Measurements from ENCODE around the gene MBNL2. TPM values are rescaled to one million over a fixed set of nuclear protein-coding genes. Genes with fewer than 3 reads are reported as not detected.

MBNL2 gene
- polyA plus RNA-seq, 1 experiment, result 44.0 TPM

DNA sequence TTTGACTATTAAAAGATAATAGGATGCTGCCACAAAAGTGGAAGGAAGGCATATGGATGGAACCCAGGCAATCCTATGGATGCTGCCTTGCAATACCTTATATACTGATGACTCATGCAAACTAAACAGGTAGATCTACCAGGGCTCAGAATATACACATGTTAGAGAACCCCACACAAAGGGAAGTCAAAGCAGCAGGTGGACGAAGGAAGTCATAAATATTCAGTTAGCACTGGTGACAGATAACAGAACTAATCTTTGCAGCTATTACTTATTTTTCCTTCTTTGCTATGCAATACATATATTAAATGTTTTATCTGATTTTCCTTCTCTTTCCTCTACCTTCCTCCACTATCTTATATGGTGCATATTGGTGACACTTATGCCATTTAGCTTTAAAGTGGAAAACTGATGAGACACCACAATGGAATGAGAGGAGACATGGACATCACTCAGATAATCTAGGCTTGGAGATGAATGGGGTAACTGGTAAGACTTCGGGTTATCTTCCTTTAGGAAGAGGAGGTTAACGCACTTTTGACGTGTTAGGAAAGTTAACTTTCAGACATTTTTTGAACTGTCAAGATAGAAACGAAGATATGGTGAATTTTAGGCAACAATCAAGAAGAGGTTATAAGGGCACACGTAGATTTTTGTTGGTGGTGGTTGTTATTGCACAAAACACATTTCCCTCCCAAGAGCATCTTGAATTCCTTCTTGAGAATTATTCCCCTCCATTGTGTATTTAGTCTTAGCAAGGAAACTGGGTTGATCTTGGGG, 39.8 kb upstream of the MBNL2 start:
- DNase-seq (ENCODE audit: low read depth, low spot score), result no peak
- ChIA-PET CTCF (no interaction called here), POLR2A (no interaction called here)
- no peak overlapping the region for H3K4me3 ChIP-seq (ENCODE audit: low read depth, low read length)
- H3K9me3 ChIP-seq (ENCODE audit: control insufficient read depth, insufficient read depth, low read length), result no peaks in the 10 kb centered on the region
- H3K27me3 ChIP-seq (ENCODE audit: control insufficient read depth, insufficient read depth, low read length), result peaks cover 4% of the 10 kb centered on the region
- TF ChIP-seq, protein P1, sequence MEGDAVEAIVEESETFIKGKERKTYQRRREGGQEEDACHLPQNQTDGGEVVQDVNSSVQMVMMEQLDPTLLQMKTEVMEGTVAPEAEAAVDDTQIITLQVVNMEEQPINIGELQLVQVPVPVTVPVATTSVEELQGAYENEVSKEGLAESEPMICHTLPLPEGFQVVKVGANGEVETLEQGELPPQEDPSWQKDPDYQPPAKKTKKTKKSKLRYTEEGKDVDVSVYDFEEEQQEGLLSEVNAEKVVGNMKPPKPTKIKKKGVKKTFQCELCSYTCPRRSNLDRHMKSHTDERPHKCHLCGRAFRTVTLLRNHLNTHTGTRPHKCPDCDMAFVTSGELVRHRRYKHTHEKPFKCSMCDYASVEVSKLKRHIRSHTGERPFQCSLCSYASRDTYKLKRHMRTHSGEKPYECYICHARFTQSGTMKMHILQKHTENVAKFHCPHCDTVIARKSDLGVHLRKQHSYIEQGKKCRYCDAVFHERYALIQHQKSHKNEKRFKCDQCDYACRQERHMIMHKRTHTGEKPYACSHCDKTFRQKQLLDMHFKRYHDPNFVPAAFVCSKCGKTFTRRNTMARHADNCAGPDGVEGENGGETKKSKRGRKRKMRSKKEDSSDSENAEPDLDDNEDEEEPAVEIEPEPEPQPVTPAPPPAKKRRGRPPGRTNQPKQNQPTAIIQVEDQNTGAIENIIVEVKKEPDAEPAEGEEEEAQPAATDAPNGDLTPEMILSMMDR (IDR thresholded peaks at IDR 0.05; ENCODE audit: low read depth, low read length), result no peak
- no peak overlapping the region for H3K27ac ChIP-seq (ENCODE audit: low read depth, low read length)

DNA sequence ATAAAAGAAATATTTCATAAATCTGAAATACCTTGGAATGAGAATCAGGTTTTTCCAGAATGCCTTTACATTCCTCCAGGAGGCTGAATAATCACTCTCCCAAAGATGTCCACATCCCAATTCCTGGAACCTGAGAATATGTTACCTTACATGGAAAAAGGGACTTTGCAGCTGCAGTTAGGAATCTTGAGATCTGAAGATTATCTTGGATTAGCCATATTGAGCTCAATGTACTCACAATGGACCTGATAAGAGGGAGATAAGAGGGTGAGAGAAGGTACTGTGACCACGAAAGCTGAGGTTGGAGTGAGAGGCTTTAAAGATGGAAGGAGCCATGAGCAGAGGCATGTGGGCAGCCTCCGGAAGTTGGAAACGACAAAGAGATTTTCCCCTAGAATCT, 36.8 kb upstream of the MBNL2 start:
- POLR2A ChIA-PET, result no interaction called here
- no peaks in the 10 kb centered on the region for H3K9me3 ChIP-seq (ENCODE audit: control insufficient read depth, insufficient read depth, low read length)
- CTCF ChIA-PET, result interaction anchor here (2.5 kb wide), 1 partner anchor 76 kb away, joined by 7 read pairs; no protein-coding TSS in a partner anchor
- H3K27me3 ChIP-seq (ENCODE audit: control insufficient read depth, insufficient read depth, low read length), result peaks cover 4% of the 10 kb centered on the region
- no peak overlapping the region for H3K27ac ChIP-seq (ENCODE audit: low read depth, low read length)
- TF ChIP-seq, protein P1 (IDR thresholded peaks at IDR 0.05; ENCODE audit: low read depth, low read length), result no peak
- no peak overlapping the region for H3K4me3 ChIP-seq (ENCODE audit: low read depth, low read length)
- DNase-seq (ENCODE audit: low read depth, low spot score), result no peak

DNA sequence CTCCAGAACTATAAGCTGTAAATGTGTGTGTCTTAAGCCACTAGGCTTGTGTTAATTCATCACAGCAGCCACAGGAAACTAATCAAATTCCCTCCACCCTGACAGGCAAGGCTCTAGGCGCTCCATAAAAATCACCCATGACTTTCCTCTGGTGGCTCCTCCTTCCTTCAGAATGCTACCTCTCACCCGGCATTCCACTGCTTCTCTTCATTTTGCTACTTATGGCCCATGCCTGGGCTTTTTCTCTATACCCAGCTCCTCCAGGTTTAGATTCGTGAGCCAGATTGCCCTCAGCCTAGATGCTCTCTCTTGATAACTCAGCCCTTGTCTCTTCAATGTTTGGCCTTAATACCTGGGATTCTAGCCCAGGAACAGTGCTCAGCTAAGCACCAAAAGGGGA, 36.4 kb upstream of the MBNL2 start:
- DNase-seq (ENCODE audit: low read depth, low spot score), result no peak
- Histone ChIP-seq H3K27ac (ENCODE audit: low read depth, low read length) (no peak overlapping the region), H3K27me3 (ENCODE audit: control insufficient read depth, insufficient read depth, low read length) (peaks cover 4% of the 10 kb centered on the region), H3K4me3 (ENCODE audit: low read depth, low read length) (no peak overlapping the region), H3K9me3 (ENCODE audit: control insufficient read depth, insufficient read depth, low read length) (no peaks in the 10 kb centered on the region)
- ChIA-PET POLR2A (no interaction called here), CTCF (interaction anchor here (2.5 kb wide), 1 partner anchor 76 kb away, joined by 7 read pairs; no protein-coding TSS in a partner anchor)
- TF ChIP-seq, protein P1 (IDR thresholded peaks at IDR 0.05; ENCODE audit: low read depth, low read length), result no peak

DNA sequence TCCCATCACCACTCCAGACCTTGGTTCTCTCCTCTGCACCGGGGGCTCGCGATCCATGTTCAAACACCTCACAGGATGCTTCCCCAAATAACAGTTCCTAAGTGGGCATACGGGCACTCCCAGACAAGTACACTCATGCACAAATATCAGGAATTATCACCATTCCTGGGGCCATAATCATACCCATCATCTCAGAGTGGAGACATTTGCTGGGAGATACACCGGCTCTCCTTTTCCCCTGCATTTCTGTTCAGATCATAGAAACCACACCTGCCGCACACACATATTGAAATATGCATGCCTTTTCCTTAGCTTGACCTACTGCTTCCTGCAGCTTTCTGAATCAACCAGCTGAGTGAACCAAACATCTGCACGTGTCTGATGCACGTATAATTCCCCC, 33.9 kb upstream of the MBNL2 start:
- Histone ChIP-seq H3K4me3 (ENCODE audit: low read depth, low read length) (no peak overlapping the region), H3K27me3 (ENCODE audit: control insufficient read depth, insufficient read depth, low read length) (peaks cover 4% of the 10 kb centered on the region), H3K9me3 (ENCODE audit: control insufficient read depth, insufficient read depth, low read length) (no peaks in the 10 kb centered on the region), H3K27ac (ENCODE audit: low read depth, low read length) (no peak overlapping the region)
- no peak for DNase-seq (ENCODE audit: low read depth, low spot score)
- ChIA-PET CTCF (no interaction called here), POLR2A (no interaction called here)
- TF ChIP-seq, protein P1 (IDR thresholded peaks at IDR 0.05; ENCODE audit: low read depth, low read length), result no peak

DNA sequence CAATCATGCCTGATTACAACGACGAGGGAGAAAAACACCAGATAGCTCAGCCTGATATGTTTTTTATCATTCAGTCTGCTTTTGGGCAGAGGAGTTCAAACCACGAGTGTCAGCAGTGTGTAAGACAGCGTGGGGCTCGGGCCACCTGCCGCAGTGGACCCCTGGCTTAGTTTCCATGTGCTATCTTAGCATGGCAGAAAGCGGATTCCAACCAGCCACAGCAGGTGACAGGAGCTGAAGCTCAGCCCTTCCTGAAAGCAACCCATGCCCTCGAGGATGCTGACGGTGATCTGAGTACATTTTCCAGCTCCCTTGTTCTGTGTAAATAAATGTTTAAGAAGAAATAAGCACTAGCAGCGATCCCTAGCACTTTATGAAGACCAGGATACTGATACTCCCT, 32.2 kb upstream of the MBNL2 start:
- Histone ChIP-seq H3K27me3 (ENCODE audit: control insufficient read depth, insufficient read depth, low read length) (no peaks in the 10 kb centered on the region), H3K27ac (ENCODE audit: low read depth, low read length) (no peak overlapping the region), H3K9me3 (ENCODE audit: control insufficient read depth, insufficient read depth, low read length) (no peaks in the 10 kb centered on the region), H3K4me3 (ENCODE audit: low read depth, low read length) (no peak overlapping the region)
- TF ChIP-seq, protein P1 (IDR thresholded peaks at IDR 0.05; ENCODE audit: low read depth, low read length), result no peak
- ChIA-PET CTCF (no interaction called here), POLR2A (no interaction called here)
- DNase-seq (ENCODE audit: low read depth, low spot score), result no peak
